HepG2 (cell line): ENCODE results near the gene PRR30. TPM values are rescaled to one million over a fixed set of nuclear protein-coding genes. Genes with fewer than 3 reads are reported as not detected.
A peak's percentile ranks its signal among the peaks of the same experiment; 100 is the strongest.

Experiments
- ATAC-seq: fragments of 200-7000 bp; cut with Tn5 transposase; 3 replicates; pipeline ENCODE4 v1.9.1; 2020; ENCODE audit warnings: mild to moderate bottlenecking, moderate library complexity
- BruUV-seq: library from RNA; stranded (reverse); fragments of 400-500 nt; replicated peaks from 2 replicates; lab custom pipeline; 2021; lab: Mats Ljungman, UMichigan
- CTCF ChIA-PET: fragments of 300-600 bp; formaldehyde crosslinking; extraction: SDS; loops from one replicate; lab custom pipeline; 2021; ENCODE audit warnings: low total read pairs, inconsistent platforms, low intra/inter-chr PET ratio; lab: Yijun Ruan, JAX
- POLR2A ChIA-PET: fragments of 350-600 bp; sonication (Branson Sonifier 250); formaldehyde crosslinking; loops from one replicate; lab custom pipeline; 2020; ENCODE audit warnings: antibody characterized with exemption, inconsistent platforms; lab: Yijun Ruan, JAX
- DNase-seq: peaks from one replicate; pipeline ENCODE4 v3.0.0-alpha.2; 2015; ENCODE audit warnings: low spot score
- FAIRE-seq: peaks from 3 replicates; lab custom pipeline; 2011; peaks lifted over from hg19 to GRCh38; lab: Jason Lieb, UNC
- H2AFZ ChIP-seq: one replicate; pipeline ENCODE4 v1.6.1; 2011; ENCODE audit warnings: low read length, inconsistent platforms
- H3K27ac ChIP-seq: fragments of 300-600 bp; 3 replicates; pipeline ENCODE4 v1.8.0; 2011; ENCODE audit warnings: mixed run types, mild to moderate bottlenecking, mixed read lengths, low read length, inconsistent platforms; ENCODE audit not compliant: insufficient read depth; ENCODE audit errors: extremely low read length
- H3K27me3 ChIP-seq, 2 experiments: fragments of 200-600 bp in 1 of 2; 2 replicates in 1 of 2; 3 replicates in 1 of 2; pipeline versions ENCODE4 v1.6.0 to v1.8.0; 2011; ENCODE audit warnings: low read length in 2 of 2, mild to moderate bottlenecking in 2 of 2, moderate library complexity in 2 of 2, inconsistent platforms in 1 of 2; ENCODE audit not compliant: insufficient read depth in 2 of 2, control insufficient read depth in 1 of 2
- H3K36me3 ChIP-seq, 2 experiments: fragments of 200-600 bp in 1 of 2; replicated peaks in 1 of 2; 2 replicates in 1 of 2; 3 replicates in 1 of 2; pipeline versions ENCODE4 v1.5.1 to v1.8.0; 2011; ENCODE audit warnings: low read length in 2 of 2, inconsistent platforms in 1 of 2; ENCODE audit not compliant: insufficient read depth in 2 of 2, control insufficient read depth in 1 of 2
- H3K4me1 ChIP-seq: 2 replicates; pipeline ENCODE4 v1.5.1; 2012; ENCODE audit warnings: low read length, inconsistent platforms; ENCODE audit not compliant: insufficient read depth
- H3K4me2 ChIP-seq: 2 replicates; pipeline ENCODE4 v1.6.0; 2011; ENCODE audit warnings: low read depth, low read length, inconsistent platforms
- H3K4me3 ChIP-seq, 3 experiments: fragments of 200-600 bp in 1 of 3; sonication (generic), shearing (Covaris generic) in 1 of 3; replicated peaks in 1 of 3; 2 replicates each; pipeline ENCODE4 v1.5.1; 2011 to 2016; ENCODE audit warnings: low read length in 3 of 3, inconsistent platforms in 2 of 3, low read depth in 2 of 3, mild to moderate bottlenecking in 2 of 3, control low read depth in 1 of 3, mixed read lengths in 1 of 3; ENCODE audit not compliant: insufficient read depth in 1 of 3
- H3K79me2 ChIP-seq: one replicate; pipeline ENCODE4 v1.6.1; 2011; ENCODE audit warnings: low read length, inconsistent platforms; ENCODE audit not compliant: insufficient read depth
- H3K9ac ChIP-seq: 2 replicates; pipeline ENCODE4 v1.6.0; 2011; ENCODE audit warnings: mild to moderate bottlenecking, low read depth, low read length, inconsistent platforms; ENCODE audit not compliant: insufficient read depth
- H3K9me3 ChIP-seq: 2 replicates; pipeline ENCODE4 v1.5.1; 2012; ENCODE audit warnings: mild to moderate bottlenecking, low read length
- H4K20me1 ChIP-seq: 2 replicates; pipeline ENCODE4 v1.6.0; 2011; ENCODE audit warnings: inconsistent platforms, mild to moderate bottlenecking, low read length, moderate library complexity; ENCODE audit not compliant: insufficient read depth
- ASH2L ChIP-seq: fragments of 300-600, 200-600 bp; sonication (generic); IDR thresholded peaks from 2 replicates; pipeline ENCODE4 v1.7.0; 2017; ENCODE audit warnings: low read depth, mild to moderate bottlenecking, moderate library complexity, mixed read lengths, low read length; ENCODE audit not compliant: insufficient read length
- CREM ChIP-seq, 2 experiments: sonication (generic) in 1 of 2; formaldehyde crosslinking in 1 of 2; IDR thresholded peaks; 2 replicates each; pipeline versions ENCODE4 v1.4.0 to v1.6.1; 2016 to 2020; ENCODE audit warnings: antibody characterized with exemption in 1 of 2, mild to moderate bottlenecking in 1 of 2, missing genetic modification reagents in 1 of 2
- KLF6 ChIP-seq: IDR thresholded peaks from 2 replicates; pipeline ENCODE4 v1.8.0; 2016; ENCODE audit warnings: missing biosample characterization, missing genetic modification reagents
- NFE2 ChIP-seq: sonication (generic); formaldehyde crosslinking; IDR thresholded peaks from 2 replicates; pipeline ENCODE4 v1.4.0; 2020; ENCODE audit warnings: missing genetic modification reagents
- NFRKB ChIP-seq: fragments of 450-650 bp; IDR thresholded peaks from 2 replicates; pipeline ENCODE4 v1.6.1; 2017
- PHF8 ChIP-seq: sonication (generic); formaldehyde crosslinking; IDR thresholded peaks from 2 replicates; pipeline ENCODE4 v1.5.0; 2020; ENCODE audit warnings: missing genetic modification reagents
- POLR2AphosphoS5 ChIP-seq: IDR thresholded peaks from 2 replicates; pipeline ENCODE4 v1.6.1; 2012; ENCODE audit warnings: low read depth, low read length
- ZBTB8A ChIP-seq: sonication (generic); formaldehyde crosslinking; IDR thresholded peaks from 2 replicates; pipeline ENCODE4 v1.4.0; 2020; ENCODE audit warnings: mild to moderate bottlenecking, low read depth, missing genetic modification reagents, borderline replicate concordance
- ZNF207 ChIP-seq: fragments of 450-650 bp; IDR thresholded peaks from 2 replicates; pipeline ENCODE4 v1.6.1; 2016; ENCODE audit warnings: antibody characterized with exemption, borderline replicate concordance
- ZNF570 ChIP-seq: sonication (generic); formaldehyde crosslinking; IDR thresholded peaks from 2 replicates; pipeline ENCODE4 v1.4.0; 2020; ENCODE audit warnings: mild to moderate bottlenecking, missing genetic modification reagents, borderline replicate concordance
- WGBS: methylation state at CpG from one replicate; pipeline ENCODE4 v1.1.6; 2017; ENCODE audit warnings: low lambda C conversion rate; 5-methylcytosine and 5-hydroxymethylcytosine counted together
- in situ Hi-C: cut with HindIII; loops from 2 replicates; pipeline ENCODE4 v1.10.0; 2017; ENCODE audit warnings: low pct_unique_long_range_greater_than_20kb; ENCODE audit not compliant: extremely low pct_ligation_motif_present
- intact Hi-C: fragments of 100-400 bp; cut with micrococcal nuclease; formaldehyde crosslinking; loops from one replicate; pipeline ENCODE4 v1.10.0; 2022; ENCODE audit not compliant: unreplicated experiment
- polyA plus RNA-seq, 8 experiments: library from polyadenylated mRNA; depleted of rRNA in 3 of 8; stranded (reverse) in 7 of 8; unstranded in 1 of 8; fragments of >200 nt; fragmentation: Illumina TruSeq in 4 of 8; extraction: Trizol in 4 of 8; gene quantifications; 2 replicates each; pipeline versions ENCODE4 v1.2.1 to v1.2.3, GENCODE V29; 2011 to 2016; ENCODE audit warnings: low read depth in 4 of 8, missing spikeins in 1 of 8, mixed read lengths in 1 of 8; ENCODE audit not compliant: insufficient read depth in 1 of 8
- total RNA-seq, 5 experiments: library from RNA; depleted of rRNA; stranded (reverse); fragments of >200 nt; fragmentation: Illumina TruSeq; extraction: Trizol; gene quantifications; 2 replicates each; pipeline ENCODE4 v1.2.3, GENCODE V29; 2016; ENCODE audit warnings: low read depth in 1 of 5
- TF ChIP-seq, protein P1 (sequence below): sonication (generic); formaldehyde crosslinking; IDR thresholded peaks from 2 replicates; pipeline ENCODE4 v1.4.0; 2020; ENCODE audit warnings: mild to moderate bottlenecking, missing genetic modification reagents
- TF ChIP-seq, protein P2 (sequence below): sonication (generic); formaldehyde crosslinking; IDR thresholded peaks from 2 replicates; pipeline ENCODE4 v1.5.0; 2020; ENCODE audit warnings: mild to moderate bottlenecking, missing genetic modification reagents, moderate library complexity
- TF ChIP-seq, protein P3 (sequence below), 2 experiments: sonication (generic) in 1 of 2; formaldehyde crosslinking in 1 of 2; IDR thresholded peaks; 2 replicates each; pipeline versions ENCODE4 v1.4.0 to v1.6.1; 2018 to 2020; ENCODE audit warnings: missing genetic modification reagents in 2 of 2, borderline replicate concordance in 1 of 2, low read depth in 1 of 2, mild to moderate bottlenecking in 1 of 2, missing biosample characterization in 1 of 2
- TF ChIP-seq, protein P4 (sequence below): sonication (generic); formaldehyde crosslinking; IDR thresholded peaks from 2 replicates; pipeline ENCODE4 v1.5.0; 2020; ENCODE audit warnings: mild to moderate bottlenecking, low read depth, missing genetic modification reagents, borderline replicate concordance

Gene PRR30
- total and polyA plus RNA-seq, 2 of the 13 experiments (the other 11 are each of a cell fraction or from before 2014, with no cell fraction given): not detected

DNA sequence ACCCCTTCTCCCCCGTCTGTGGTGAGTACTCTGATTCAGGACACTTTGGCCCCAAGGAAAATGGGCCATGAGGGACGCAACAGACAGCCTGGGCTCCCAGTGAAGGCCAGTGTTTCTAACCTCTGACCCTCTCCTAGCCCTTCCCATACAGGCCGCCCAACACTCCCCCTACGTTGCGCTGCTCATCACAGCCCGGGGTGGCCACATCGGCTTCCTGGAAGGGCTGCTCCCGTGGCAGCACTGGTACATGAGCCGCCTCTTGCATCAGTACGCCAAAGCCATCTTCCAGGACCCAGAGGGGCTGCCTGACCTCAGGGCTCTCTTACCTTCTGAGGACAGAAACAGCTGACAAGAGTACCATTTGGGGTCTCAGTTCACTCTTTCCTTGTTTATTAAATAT lies 8.8 kb downstream of the PRR30 start (continued):
- TF ChIP-seq, protein P1, sequence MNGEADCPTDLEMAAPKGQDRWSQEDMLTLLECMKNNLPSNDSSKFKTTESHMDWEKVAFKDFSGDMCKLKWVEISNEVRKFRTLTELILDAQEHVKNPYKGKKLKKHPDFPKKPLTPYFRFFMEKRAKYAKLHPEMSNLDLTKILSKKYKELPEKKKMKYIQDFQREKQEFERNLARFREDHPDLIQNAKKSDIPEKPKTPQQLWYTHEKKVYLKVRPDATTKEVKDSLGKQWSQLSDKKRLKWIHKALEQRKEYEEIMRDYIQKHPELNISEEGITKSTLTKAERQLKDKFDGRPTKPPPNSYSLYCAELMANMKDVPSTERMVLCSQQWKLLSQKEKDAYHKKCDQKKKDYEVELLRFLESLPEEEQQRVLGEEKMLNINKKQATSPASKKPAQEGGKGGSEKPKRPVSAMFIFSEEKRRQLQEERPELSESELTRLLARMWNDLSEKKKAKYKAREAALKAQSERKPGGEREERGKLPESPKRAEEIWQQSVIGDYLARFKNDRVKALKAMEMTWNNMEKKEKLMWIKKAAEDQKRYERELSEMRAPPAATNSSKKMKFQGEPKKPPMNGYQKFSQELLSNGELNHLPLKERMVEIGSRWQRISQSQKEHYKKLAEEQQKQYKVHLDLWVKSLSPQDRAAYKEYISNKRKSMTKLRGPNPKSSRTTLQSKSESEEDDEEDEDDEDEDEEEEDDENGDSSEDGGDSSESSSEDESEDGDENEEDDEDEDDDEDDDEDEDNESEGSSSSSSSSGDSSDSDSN (CRISPR knock-in tag): 0 out of 2 replicates have a peak, but pooled peaks have one; percentile 12
- peak; percentile 1; the same call in 1 of the 2 replicates for TF ChIP-seq POLR2AphosphoS5
- TF ChIP-seq PHF8 (CRISPR knock-in tag): no peak
- no peak for TF ChIP-seq ASH2L

DNA sequence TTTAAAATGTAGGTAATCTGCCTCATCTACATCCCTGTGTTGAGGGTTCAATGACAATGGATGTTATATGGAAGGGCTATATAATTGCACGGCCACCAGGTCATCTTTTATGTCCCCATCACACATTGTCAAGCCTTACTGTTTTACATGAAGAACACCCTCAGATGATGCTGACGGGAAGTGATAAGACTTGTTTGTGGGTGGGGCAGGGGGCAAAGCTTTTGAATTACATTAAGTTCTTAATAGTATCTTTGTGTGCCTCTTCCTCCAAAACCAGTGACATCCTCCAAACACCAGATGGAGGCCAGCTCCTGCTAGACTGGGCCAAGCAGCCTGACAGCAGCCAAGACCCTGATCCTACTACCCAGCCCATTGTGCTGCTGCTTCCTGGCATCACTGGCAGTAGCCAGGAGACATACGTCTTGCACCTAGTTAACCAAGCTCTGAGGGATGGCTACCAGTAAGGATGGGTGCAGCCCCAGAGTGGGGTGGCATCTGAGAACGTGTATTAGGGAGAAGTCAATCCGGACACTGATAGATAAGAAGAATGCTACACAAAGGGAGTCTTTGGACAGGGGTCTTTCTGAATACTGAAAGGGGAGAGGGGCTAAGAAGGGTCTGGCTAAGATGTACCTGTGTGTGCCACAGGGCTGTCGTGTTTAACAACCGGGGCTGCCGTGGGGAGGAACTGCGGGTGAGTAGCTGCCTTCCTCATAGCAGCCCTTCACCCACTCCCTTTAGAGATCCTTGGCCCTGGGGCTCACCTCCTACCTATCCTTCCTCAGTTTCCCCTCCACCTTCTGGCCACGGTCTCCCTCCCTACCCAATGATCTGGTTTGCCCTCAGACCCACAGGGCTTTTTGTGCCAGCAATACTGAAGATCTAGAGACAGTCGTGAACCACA lies 10.3 kb downstream of the PRR30 start:
- in situ Hi-C loops: no loop called here
- ATAC-seq (no peak), DNase-seq (no peak), FAIRE-seq (no peak)
- intact Hi-C loops: no loop called here
- ChIA-PET POLR2A (interaction anchor here (1.3 kb wide), 1 partner anchor 66 kb away, joined by 3 read pairs; no protein-coding TSS in a partner anchor), CTCF (no interaction called here)
- Histone ChIP-seq H2AFZ (no peak overlapping the region), H3K27me3 (peaks cover 0 to 7% of the 10 kb centered on the region in 2 experiments; a peak in 2 of 5 replicates), H3K9ac (no peak overlapping the region), H3K4me1 (peaks cover 53% of the 10 kb centered on the region), H3K4me2 (no peak overlapping the region), H3K4me3 (no peak overlapping the region), H3K79me2 (peaks cover 16% of the 10 kb centered on the region), H3K9me3 (no peaks in the 10 kb centered on the region), H3K27ac (no peak overlapping the region), H4K20me1 (no peaks in the 10 kb centered on the region; the same call in 1 of the 2 replicates), H3K36me3 (peaks cover 20 to 34% of the 10 kb centered on the region in 2 experiments)
- no TSS peak for BruUV-seq
- WGBS: 93% methylated on average over 11 of the region's 11 CpGs
- TF ChIP-seq NFE2 (CRISPR knock-in tag) (no peak), CREM (IDR thresholded peaks at IDR 0.05) (no peak), CREM (CRISPR knock-in tag; IDR thresholded peaks at IDR 0.05) (no peak), ZBTB8A (CRISPR knock-in tag) (no peak), NFRKB (no peak), ZNF207 (no peak), KLF6 (CRISPR knock-in tag) (no peak), ZNF570 (CRISPR knock-in tag) (no peak)
- TF ChIP-seq, protein P2, sequence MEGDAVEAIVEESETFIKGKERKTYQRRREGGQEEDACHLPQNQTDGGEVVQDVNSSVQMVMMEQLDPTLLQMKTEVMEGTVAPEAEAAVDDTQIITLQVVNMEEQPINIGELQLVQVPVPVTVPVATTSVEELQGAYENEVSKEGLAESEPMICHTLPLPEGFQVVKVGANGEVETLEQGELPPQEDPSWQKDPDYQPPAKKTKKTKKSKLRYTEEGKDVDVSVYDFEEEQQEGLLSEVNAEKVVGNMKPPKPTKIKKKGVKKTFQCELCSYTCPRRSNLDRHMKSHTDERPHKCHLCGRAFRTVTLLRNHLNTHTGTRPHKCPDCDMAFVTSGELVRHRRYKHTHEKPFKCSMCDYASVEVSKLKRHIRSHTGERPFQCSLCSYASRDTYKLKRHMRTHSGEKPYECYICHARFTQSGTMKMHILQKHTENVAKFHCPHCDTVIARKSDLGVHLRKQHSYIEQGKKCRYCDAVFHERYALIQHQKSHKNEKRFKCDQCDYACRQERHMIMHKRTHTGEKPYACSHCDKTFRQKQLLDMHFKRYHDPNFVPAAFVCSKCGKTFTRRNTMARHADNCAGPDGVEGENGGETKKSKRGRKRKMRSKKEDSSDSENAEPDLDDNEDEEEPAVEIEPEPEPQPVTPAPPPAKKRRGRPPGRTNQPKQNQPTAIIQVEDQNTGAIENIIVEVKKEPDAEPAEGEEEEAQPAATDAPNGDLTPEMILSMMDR (CRISPR knock-in tag): peak; percentile 11; the same call in 1 of the 2 replicates
- TF ChIP-seq, protein P3, sequence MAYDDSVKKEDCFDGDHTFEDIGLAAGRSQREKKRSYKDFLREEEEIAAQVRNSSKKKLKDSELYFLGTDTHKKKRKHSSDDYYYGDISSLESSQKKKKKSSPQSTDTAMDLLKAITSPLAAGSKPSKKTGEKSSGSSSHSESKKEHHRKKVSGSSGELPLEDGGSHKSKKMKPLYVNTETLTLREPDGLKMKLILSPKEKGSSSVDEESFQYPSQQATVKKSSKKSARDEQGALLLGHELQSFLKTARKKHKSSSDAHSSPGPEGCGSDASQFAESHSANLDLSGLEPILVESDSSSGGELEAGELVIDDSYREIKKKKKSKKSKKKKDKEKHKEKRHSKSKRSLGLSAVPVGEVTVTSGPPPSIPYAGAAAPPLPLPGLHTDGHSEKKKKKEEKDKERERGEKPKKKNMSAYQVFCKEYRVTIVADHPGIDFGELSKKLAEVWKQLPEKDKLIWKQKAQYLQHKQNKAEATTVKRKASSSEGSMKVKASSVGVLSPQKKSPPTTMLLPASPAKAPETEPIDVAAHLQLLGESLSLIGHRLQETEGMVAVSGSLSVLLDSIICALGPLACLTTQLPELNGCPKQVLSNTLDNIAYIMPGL (CRISPR knock-in tag; IDR thresholded peaks at IDR 0.05; ENCODE audit: borderline replicate concordance in 1 of 2, low read depth in 1 of 2): 0 out of 4 replicates have a peak, but pooled peaks of 1 of the 2 experiments have one; percentile 15
- TF ChIP-seq, protein P4, sequence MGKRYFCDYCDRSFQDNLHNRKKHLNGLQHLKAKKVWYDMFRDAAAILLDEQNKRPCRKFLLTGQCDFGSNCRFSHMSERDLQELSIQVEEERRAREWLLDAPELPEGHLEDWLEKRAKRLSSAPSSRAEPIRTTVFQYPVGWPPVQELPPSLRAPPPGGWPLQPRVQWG: no peak
